ENCODE measurements around the gene RAC2.

RAC2 gene

GRCh38 chr22:37229012-37229804 is 14.9 kb downstream of the RAC2 start:
- Histone ChIP-seq H3K27me3 (ENCODE audit: control insufficient read depth, insufficient read depth, low read length) (no peaks in the 10 kb centered on the region), H3K4me3 (ENCODE audit: low read length) (no peak overlapping the region), H3K9ac (ENCODE audit: low read length) (no peak overlapping the region), H3K4me1 (ENCODE audit: control insufficient read depth, low read depth, low read length) (no peaks in the 10 kb centered on the region), H3K36me3 (ENCODE audit: control insufficient read depth, low read depth, low read length) (no peaks in the 10 kb centered on the region), H3K9me3 (ENCODE audit: control insufficient read depth, low read depth, low read length) (no peaks in the 10 kb centered on the region), H3K27ac (ENCODE audit: low read length) (no peak overlapping the region)

- H3K9me3 ChIP-seq (ENCODE audit: control insufficient read depth, low read depth, low read length) = no peaks in the 10 kb centered on the region
- no peak overlapping the region for H3K4me3 ChIP-seq (ENCODE audit: low read length)
- H3K9ac ChIP-seq (ENCODE audit: low read length) = no peak overlapping the region
- H3K27me3 ChIP-seq (ENCODE audit: control insufficient read depth, insufficient read depth, low read length) = no peaks in the 10 kb centered on the region
- H3K36me3 ChIP-seq (ENCODE audit: control insufficient read depth, low read depth, low read length) = no peaks in the 10 kb centered on the region
- H3K27ac ChIP-seq (ENCODE audit: low read length) = no peak overlapping the region
- H3K4me1 ChIP-seq (ENCODE audit: control insufficient read depth, low read depth, low read length) = no peaks in the 10 kb centered on the region
Observed at GRCh38 chr22:37228106-37229011, 15.7 kb downstream of the RAC2 start.

- no peaks in the 10 kb centered on the region for H3K27me3 ChIP-seq (ENCODE audit: control insufficient read depth, insufficient read depth, low read length)
- no peaks in the 10 kb centered on the region for H3K4me1 ChIP-seq (ENCODE audit: control insufficient read depth, low read depth, low read length)
- no peaks in the 10 kb centered on the region for H3K9me3 ChIP-seq (ENCODE audit: control insufficient read depth, low read depth, low read length)
- H3K27ac ChIP-seq (ENCODE audit: low read length) = no peak overlapping the region
- no peak overlapping the region for H3K9ac ChIP-seq (ENCODE audit: low read length)
- H3K4me3 ChIP-seq (ENCODE audit: low read length) = no peak overlapping the region
- no peaks in the 10 kb centered on the region for H3K36me3 ChIP-seq (ENCODE audit: control insufficient read depth, low read depth, low read length)
Observed at GRCh38 chr22:37226514-37226913, 17.6 kb downstream of the RAC2 start.

GRCh38 chr22:37226087-37226486 is 18.0 kb downstream of the RAC2 start:
- no peaks in the 10 kb centered on the region for H3K9me3 ChIP-seq (ENCODE audit: control insufficient read depth, low read depth, low read length)
- no peak overlapping the region for H3K4me3 ChIP-seq (ENCODE audit: low read length)
- H3K27me3 ChIP-seq (ENCODE audit: control insufficient read depth, insufficient read depth, low read length) = no peaks in the 10 kb centered on the region
- H3K9ac ChIP-seq (ENCODE audit: low read length) = no peak overlapping the region
- no peaks in the 10 kb centered on the region for H3K36me3 ChIP-seq (ENCODE audit: control insufficient read depth, low read depth, low read length)
- H3K27ac ChIP-seq (ENCODE audit: low read length) = no peak overlapping the region
- no peaks in the 10 kb centered on the region for H3K4me1 ChIP-seq (ENCODE audit: control insufficient read depth, low read depth, low read length)

- Histone ChIP-seq H3K9ac (ENCODE audit: low read length) (no peak overlapping the region), H3K4me3 (ENCODE audit: low read length) (no peak overlapping the region), H3K27me3 (ENCODE audit: control insufficient read depth, insufficient read depth, low read length) (no peaks in the 10 kb centered on the region), H3K27ac (ENCODE audit: low read length) (no peak overlapping the region), H3K9me3 (ENCODE audit: control insufficient read depth, low read depth, low read length) (no peaks in the 10 kb centered on the region), H3K36me3 (ENCODE audit: control insufficient read depth, low read depth, low read length) (no peaks in the 10 kb centered on the region), H3K4me1 (ENCODE audit: control insufficient read depth, low read depth, low read length) (no peaks in the 10 kb centered on the region)
Observed at GRCh38 chr22:37225481-37225880, 18.6 kb downstream of the RAC2 start.

- Histone ChIP-seq H3K4me1 (ENCODE audit: control insufficient read depth, low read depth, low read length) (no peaks in the 10 kb centered on the region), H3K27me3 (ENCODE audit: control insufficient read depth, insufficient read depth, low read length) (no peaks in the 10 kb centered on the region), H3K27ac (ENCODE audit: low read length) (no peak overlapping the region), H3K4me3 (ENCODE audit: low read length) (no peak overlapping the region), H3K9me3 (ENCODE audit: control insufficient read depth, low read depth, low read length) (no peaks in the 10 kb centered on the region), H3K9ac (ENCODE audit: low read length) (no peak overlapping the region), H3K36me3 (ENCODE audit: control insufficient read depth, low read depth, low read length) (no peaks in the 10 kb centered on the region)
Observed at GRCh38 chr22:37224757-37225420, 19.2 kb downstream of the RAC2 start.

- Histone ChIP-seq H3K36me3 (ENCODE audit: control insufficient read depth, low read depth, low read length) (no peaks in the 10 kb centered on the region), H3K27me3 (ENCODE audit: control insufficient read depth, insufficient read depth, low read length) (no peaks in the 10 kb centered on the region), H3K27ac (ENCODE audit: low read length) (no peak overlapping the region), H3K9me3 (ENCODE audit: control insufficient read depth, low read depth, low read length) (no peaks in the 10 kb centered on the region), H3K4me1 (ENCODE audit: control insufficient read depth, low read depth, low read length) (no peaks in the 10 kb centered on the region), H3K4me3 (ENCODE audit: low read length) (no peak overlapping the region), H3K9ac (ENCODE audit: low read length) (no peak overlapping the region)
Observed at GRCh38 chr22:37223965-37224551, 20.0 kb downstream of the RAC2 start.

- Histone ChIP-seq H3K4me1 (ENCODE audit: control insufficient read depth, low read depth, low read length) (no peaks in the 10 kb centered on the region), H3K9me3 (ENCODE audit: control insufficient read depth, low read depth, low read length) (no peaks in the 10 kb centered on the region), H3K27me3 (ENCODE audit: control insufficient read depth, insufficient read depth, low read length) (no peaks in the 10 kb centered on the region), H3K9ac (ENCODE audit: low read length) (no peak overlapping the region), H3K27ac (ENCODE audit: low read length) (no peak overlapping the region), H3K4me3 (ENCODE audit: low read length) (no peak overlapping the region), H3K36me3 (ENCODE audit: control insufficient read depth, low read depth, low read length) (no peaks in the 10 kb centered on the region)
Observed at GRCh38 chr22:37222440-37222971, 21.6 kb downstream of the RAC2 start.

- Histone ChIP-seq H3K4me1 (ENCODE audit: control insufficient read depth, low read depth, low read length) (no peaks in the 10 kb centered on the region), H3K4me3 (ENCODE audit: low read length) (no peak overlapping the region), H3K27ac (ENCODE audit: low read length) (no peak overlapping the region), H3K36me3 (ENCODE audit: control insufficient read depth, low read depth, low read length) (no peaks in the 10 kb centered on the region), H3K9ac (ENCODE audit: low read length) (no peak overlapping the region), H3K27me3 (ENCODE audit: control insufficient read depth, insufficient read depth, low read length) (no peaks in the 10 kb centered on the region), H3K9me3 (ENCODE audit: control insufficient read depth, low read depth, low read length) (no peaks in the 10 kb centered on the region)
Observed at GRCh38 chr22:37221424-37222333, 22.4 kb downstream of the RAC2 start.

- Histone ChIP-seq H3K36me3 (ENCODE audit: control insufficient read depth, low read depth, low read length) (no peaks in the 10 kb centered on the region), H3K4me1 (ENCODE audit: control insufficient read depth, low read depth, low read length) (no peaks in the 10 kb centered on the region), H3K27me3 (ENCODE audit: control insufficient read depth, insufficient read depth, low read length) (no peaks in the 10 kb centered on the region), H3K9ac (ENCODE audit: low read length) (no peak overlapping the region), H3K4me3 (ENCODE audit: low read length) (no peak overlapping the region), H3K27ac (ENCODE audit: low read length) (no peak overlapping the region), H3K9me3 (ENCODE audit: control insufficient read depth, low read depth, low read length) (no peaks in the 10 kb centered on the region)
Observed at GRCh38 chr22:37220543-37220981, 23.5 kb downstream of the RAC2 start.
